ENCODE data around the gene IFNLR1.

- TF ChIP-seq POLR2A (IDR thresholded peaks at IDR 0.05; ENCODE audit: control extremely low read depth in 1 of 2, low read depth in 2 of 2, low read length in 2 of 2) (no peak), CTCF (IDR thresholded peaks at IDR 0.05; ENCODE audit: control extremely low read depth in 1 of 3, insufficient read depth in 1 of 3, low read depth in 1 of 3, low read length in 3 of 3) (no peak), POLR2AphosphoS5 (IDR thresholded peaks at IDR 0.05; ENCODE audit: low read depth, low read length) (no peak), SP1 (IDR thresholded peaks at IDR 0.05; ENCODE audit: low read depth, low read length) (no peak), CEBPB (IDR thresholded peaks at IDR 0.05; ENCODE audit: low read depth, low read length) (no peak), USF2 (IDR thresholded peaks at IDR 0.05; ENCODE audit: low read length) (no peak), KDM5A (IDR thresholded peaks at IDR 0.05; ENCODE audit: low read length) (no peak), MAFK (IDR thresholded peaks at IDR 0.05; ENCODE audit: low read depth, low read length) (no peak), JUN (IDR thresholded peaks at IDR 0.05; ENCODE audit: low read depth, low read length) (no peak), TAF7 (optimal IDR thresholded peaks at IDR 0.05; ENCODE audit: borderline replicate concordance, low read depth, low read length) (no peak), EZH2 (IDR thresholded peaks at IDR 0.05; ENCODE audit: low read depth, low read length, severe bottlenecking) (no peak), SIN3A (conservative IDR thresholded peaks at IDR 0.05 in 1 of 2, IDR thresholded peaks at IDR 0.05 in 1 of 2; ENCODE audit: low read depth in 1 of 2, low read length in 2 of 2) (no peak), ZNF274 (IDR thresholded peaks at IDR 0.05; ENCODE audit: borderline replicate concordance, extremely low read depth, low read length) (no peak)
- TF ChIP-seq, protein P1, sequence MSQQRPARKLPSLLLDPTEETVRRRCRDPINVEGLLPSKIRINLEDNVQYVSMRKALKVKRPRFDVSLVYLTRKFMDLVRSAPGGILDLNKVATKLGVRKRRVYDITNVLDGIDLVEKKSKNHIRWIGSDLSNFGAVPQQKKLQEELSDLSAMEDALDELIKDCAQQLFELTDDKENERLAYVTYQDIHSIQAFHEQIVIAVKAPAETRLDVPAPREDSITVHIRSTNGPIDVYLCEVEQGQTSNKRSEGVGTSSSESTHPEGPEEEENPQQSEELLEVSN (IDR thresholded peaks at IDR 0.05) = no peak
These were observed 20.1 kb downstream of the IFNLR1 start for GRCh38 chr1:24167008-24167407.

Data from H1 (cell line).